GM20431 (cell line): ENCODE measurements around the gene ARFGEF3.

Experiments
- in situ Hi-C: fragments of 300-500 bp; cut with MseI, MboI; formaldehyde crosslinking; loops from one replicate; pipeline ENCODE4 v1.15.0; 2020; ENCODE audit warnings: low sequenced_read_pairs; ENCODE audit not compliant: unreplicated experiment

The ARFGEF3 gene

DNA sequence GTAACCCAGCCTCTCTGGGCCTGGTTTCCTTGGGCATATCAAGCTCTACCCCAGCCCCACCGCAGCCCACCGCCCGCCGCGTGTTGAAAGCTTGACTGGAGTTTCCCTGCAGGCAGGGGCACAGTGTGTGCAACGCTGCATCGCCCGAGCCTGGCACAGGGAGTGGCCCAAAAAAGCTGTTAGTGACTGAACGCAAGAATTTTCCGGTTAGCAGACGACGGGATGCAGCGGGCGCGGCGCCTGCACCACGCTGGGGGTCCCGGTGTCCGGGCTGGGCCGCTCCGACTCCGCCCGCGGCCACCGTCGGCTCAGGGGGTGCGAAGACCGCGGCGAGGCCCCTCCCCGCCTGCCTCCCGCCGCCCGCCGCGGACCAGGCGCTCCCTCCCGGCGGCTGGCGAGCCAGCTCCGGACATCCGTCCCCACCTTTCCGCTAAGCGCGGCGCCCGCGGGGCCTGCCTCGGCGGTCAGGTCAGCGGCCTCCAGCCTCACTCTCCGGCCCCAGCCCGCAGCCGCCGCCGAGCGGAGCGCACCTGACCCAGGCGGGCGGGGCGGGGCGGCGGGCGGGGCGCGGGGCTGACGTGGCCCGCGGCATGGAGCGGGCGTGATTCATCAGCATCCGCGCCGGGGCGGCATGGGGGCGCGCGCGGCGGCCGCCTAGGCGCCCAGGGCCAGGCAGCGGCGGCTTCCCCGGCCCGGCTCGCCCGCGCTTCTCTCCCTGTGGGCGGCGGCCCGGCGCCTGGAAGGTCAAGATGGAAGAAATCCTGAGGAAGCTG, at the start of gene ARFGEF3:
ARFGEF3 (plus strand) TSS at position 602 of the 773 bp plus-strand sequence; CDS start at position 750, 148 bp downstream.
- in situ Hi-C loops, result no loop called here

- in situ Hi-C loops, result loop anchor here (10.0 to 25.0 kb wide), 2 partner anchors 171 to 649 kb away; partner anchors contain the start of gene CCDC28A
Measured at GRCh38 chr6:138113588-138114210, 48.0 kb upstream of the ARFGEF3 start.

- in situ Hi-C loops, result loop anchor here (10.0 to 25.0 kb wide), 2 partner anchors 170 to 647 kb away; partner anchors contain the start of gene CCDC28A
Measured at GRCh38 chr6:138115201-138115600, 46.5 kb upstream of the ARFGEF3 start.

- in situ Hi-C loops, result loop anchor here (10.0 to 25.0 kb wide), 2 partner anchors 169 to 646 kb away; partner anchors contain the start of gene CCDC28A
Measured at GRCh38 chr6:138115877-138116660, 45.7 kb upstream of the ARFGEF3 start.

DNA sequence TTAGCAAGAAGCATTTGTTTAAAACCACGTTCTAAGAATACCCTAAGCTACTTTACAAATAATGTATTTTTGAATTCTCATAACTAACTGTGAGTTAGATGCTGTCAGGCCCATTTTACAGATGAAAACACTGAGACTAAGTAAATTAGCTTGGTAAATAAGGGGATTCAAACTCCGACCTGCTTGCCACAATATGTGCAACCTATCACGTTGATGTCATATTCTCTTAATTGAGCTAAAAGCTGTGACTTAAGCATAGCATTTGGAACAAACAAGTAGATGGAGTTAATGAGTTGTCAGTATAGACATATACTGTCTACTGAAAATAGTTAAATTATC, 45.1 kb upstream of the ARFGEF3 start:
- in situ Hi-C loops, result loop anchor here (10.0 to 25.0 kb wide), 2 partner anchors 168 to 646 kb away; partner anchors contain the start of gene CCDC28A

GRCh38 chr6:138117376-138117914, 44.3 kb upstream of the ARFGEF3 start:
- in situ Hi-C loops, result loop anchor here (10.0 to 25.0 kb wide), 2 partner anchors 167 to 645 kb away; partner anchors contain the start of gene CCDC28A

- in situ Hi-C loops, result loop anchor here (10.0 to 25.0 kb wide), 2 partner anchors 166 to 643 kb away; partner anchors contain the start of gene CCDC28A
Measured at GRCh38 chr6:138119229-138119628, 42.5 kb upstream of the ARFGEF3 start.

DNA sequence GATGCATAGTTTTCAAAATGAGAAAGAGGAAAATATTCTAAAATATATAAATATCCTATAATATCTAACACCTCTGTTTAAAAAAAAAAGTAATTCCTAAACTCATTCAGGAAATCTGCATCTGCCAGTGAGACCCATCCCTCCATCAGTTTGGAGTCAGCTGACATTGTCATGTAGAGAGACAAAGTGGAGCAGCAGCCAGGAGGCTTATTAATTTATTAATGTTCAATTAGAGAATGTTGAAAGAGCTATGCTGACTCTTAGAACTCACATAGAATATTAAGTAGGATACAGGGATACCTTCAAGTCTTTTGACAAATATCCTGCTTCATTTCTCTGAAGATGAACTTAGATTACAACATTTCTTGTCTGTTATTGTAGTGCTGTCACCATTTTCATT, 41.8 kb upstream of the ARFGEF3 start:
- in situ Hi-C loops, result loop anchor here (10.0 to 25.0 kb wide), 2 partner anchors 165 to 642 kb away; partner anchors contain the start of gene CCDC28A

GRCh38 chr6:138124096-138124495, 37.6 kb upstream of the ARFGEF3 start:
- in situ Hi-C loops, result loop anchor here (25.0 kb wide), 1 partner anchor 638 kb away; the partner anchor contains the start of gene CCDC28A

DNA sequence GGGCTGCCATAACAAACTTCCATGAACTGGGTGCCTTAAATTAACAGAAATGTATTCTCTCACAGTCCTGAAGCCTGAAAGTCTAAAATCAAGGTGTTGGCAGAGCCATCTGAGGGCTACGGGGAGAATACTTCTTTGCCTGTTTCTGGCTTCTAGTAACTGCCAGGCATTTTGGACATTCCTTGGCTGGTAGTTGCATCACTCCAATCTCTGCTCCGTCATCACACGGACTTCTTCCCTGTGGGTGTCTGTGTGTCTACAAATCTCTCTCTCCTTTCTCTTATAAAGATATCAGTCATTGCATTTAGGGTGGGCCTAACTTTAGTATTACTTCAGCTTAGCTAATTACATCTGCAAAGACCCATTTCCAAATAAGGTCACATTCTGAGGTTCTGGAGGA, 33.6 kb upstream of the ARFGEF3 start:
- in situ Hi-C loops, result no loop called here

- in situ Hi-C loops, result no loop called here
Measured at GRCh38 chr6:138129190-138129589, 32.5 kb upstream of the ARFGEF3 start.

- in situ Hi-C loops, result no loop called here
Measured at GRCh38 chr6:138142806-138143205, 18.9 kb upstream of the ARFGEF3 start.

DNA sequence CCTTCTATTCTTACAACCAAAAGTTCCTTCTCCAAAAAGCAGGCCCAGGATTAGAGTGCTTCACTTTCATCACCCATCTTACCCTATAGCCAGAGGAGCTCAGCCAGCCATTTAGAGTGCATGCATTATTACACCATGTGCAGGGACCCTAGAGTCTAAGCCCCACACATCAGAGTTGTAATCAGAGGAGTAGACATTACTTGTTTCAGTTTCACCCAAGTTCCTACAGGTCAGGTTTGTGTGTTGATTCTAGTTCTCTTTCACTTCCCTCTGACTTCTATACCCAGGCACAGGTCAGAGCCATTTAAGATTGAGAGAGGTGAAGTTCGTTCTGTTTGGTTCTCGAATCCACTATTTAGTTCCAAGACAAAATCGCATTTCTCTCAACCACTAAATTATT, 16.3 kb upstream of the ARFGEF3 start:
- in situ Hi-C loops, result no loop called here

DNA sequence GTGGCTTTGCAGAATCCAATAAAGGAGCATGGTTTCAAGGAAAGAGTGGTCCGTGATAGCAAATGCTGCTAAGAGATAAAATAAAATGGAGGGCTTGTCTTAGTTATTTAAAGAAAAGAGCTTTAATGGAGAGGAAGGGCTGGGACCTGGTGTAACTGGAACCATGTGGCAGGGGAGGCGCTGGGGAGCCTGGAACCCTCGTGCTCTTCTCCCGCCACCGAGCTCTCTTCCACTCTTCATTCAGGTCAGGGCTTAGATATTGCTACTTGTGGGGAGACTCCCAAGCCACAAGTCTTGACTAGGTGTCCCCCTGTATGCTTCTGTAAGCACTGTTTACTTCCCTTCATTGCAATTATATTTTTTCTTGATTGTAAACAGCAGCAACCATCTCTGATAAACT, 15.2 kb upstream of the ARFGEF3 start:
- in situ Hi-C loops, result no loop called here

- in situ Hi-C loops, result no loop called here
Measured at GRCh38 chr6:138155443-138155842, 6.3 kb upstream of the ARFGEF3 start.

DNA sequence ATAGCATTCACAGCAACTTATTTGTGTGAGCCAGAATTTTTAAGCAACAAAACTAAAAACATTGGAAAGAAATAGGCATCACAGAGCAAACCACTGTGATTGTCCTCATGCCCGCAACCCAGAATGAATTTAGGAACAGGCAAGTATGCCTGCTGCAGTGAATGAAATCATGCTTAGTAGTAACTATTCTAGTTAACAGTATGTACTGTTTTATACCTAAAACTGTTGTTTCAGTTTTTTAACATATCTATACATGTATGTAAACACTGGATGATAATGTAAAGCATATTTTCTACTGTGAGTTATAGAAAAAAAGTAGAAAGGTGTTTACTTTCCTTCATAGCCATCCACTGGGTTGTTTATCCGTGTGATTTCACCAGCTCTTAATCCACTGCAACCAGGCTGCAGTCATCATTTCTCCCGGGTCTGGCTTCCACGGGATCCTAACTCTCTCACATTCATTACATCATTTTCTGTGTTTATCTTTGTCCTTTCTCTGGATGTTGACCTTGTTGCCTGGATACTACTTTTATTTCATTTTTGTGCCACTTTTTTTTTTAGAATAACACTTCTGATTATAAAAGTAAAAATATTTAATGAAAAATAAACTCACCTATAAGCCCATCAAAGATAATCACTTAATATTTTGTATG, 3.6 kb upstream of the ARFGEF3 start:
- in situ Hi-C loops, result no loop called here

DNA sequence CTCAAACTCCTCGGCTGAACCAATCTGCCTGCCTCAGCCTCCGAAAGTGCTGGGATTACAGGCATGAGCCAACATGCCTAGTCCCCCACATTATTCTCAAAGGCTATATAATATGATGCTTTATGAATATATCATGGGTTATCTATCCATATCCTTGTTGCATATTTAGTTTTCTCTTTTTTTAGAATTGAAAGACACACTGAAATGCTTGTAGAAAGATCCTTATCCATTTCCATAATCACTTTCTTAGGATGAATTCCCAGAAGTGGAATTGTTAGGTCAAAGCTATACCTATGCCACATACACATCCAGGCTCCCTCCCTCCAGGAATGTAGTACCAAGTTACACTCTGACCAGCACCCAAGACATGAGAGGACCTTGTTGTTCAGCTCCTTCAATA, 2.5 kb upstream of the ARFGEF3 start:
- in situ Hi-C loops, result no loop called here

GRCh38 chr6:138160329-138161087, 1.2 kb upstream of the ARFGEF3 start:
- in situ Hi-C loops, result no loop called here

DNA sequence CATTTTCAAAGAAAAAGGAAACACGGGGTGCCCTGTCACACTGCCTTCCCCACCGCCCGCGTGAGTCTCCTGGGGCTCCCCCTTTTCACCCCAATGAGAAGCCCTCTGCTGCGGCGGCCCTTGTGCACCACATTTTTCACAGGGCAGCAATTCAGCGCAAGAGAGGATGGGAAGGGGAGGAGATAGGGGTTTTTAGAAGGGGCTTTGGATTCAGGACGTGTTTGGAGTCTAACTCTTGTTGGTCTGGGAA, 726 bp upstream of the ARFGEF3 start:
- in situ Hi-C loops, result no loop called here
